Measurements from ENCODE around the gene CTNNA3.

DNA sequence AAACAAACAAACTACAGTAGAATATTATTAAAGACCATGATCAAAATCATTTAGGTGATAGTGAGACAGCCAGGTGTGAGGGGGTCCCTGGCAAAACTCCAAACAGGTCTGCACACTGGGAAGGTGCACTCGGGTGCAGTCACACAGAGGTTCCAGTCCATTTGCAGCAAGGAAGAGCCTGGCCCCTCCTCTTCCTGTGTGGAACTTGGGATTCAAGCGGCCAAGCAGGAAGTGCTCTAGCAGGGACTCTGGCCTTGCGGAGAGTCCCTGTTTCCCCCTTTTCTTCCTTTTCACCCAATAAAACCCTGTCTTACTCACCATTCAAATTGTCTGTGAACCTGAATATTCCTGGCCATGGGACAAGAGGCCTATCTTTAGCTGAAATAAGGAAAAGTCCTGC, 588.3 kb downstream of the CTNNA3 start:
- TF ChIP-seq, protein P1, sequence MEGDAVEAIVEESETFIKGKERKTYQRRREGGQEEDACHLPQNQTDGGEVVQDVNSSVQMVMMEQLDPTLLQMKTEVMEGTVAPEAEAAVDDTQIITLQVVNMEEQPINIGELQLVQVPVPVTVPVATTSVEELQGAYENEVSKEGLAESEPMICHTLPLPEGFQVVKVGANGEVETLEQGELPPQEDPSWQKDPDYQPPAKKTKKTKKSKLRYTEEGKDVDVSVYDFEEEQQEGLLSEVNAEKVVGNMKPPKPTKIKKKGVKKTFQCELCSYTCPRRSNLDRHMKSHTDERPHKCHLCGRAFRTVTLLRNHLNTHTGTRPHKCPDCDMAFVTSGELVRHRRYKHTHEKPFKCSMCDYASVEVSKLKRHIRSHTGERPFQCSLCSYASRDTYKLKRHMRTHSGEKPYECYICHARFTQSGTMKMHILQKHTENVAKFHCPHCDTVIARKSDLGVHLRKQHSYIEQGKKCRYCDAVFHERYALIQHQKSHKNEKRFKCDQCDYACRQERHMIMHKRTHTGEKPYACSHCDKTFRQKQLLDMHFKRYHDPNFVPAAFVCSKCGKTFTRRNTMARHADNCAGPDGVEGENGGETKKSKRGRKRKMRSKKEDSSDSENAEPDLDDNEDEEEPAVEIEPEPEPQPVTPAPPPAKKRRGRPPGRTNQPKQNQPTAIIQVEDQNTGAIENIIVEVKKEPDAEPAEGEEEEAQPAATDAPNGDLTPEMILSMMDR (IDR thresholded peaks at IDR 0.05; ENCODE audit: extremely low read depth in 1 of 2, insufficient read depth in 1 of 2, low read depth in 1 of 2, low read length in 2 of 2) = no peak
- no peak for TF ChIP-seq POLR2A (IDR thresholded peaks at IDR 0.05; ENCODE audit: low read depth, low read length)
- TF ChIP-seq EZH2 (IDR thresholded peaks at IDR 0.05; ENCODE audit: borderline replicate concordance, low read depth, low read length, severe bottlenecking) = no peak
- no peak for TF ChIP-seq POLR2AphosphoS5 (IDR thresholded peaks at IDR 0.05; ENCODE audit: insufficient read depth, low read depth, low read length)
- no peak for TF ChIP-seq FOS (IDR thresholded peaks at IDR 0.05; ENCODE audit: borderline replicate concordance, insufficient read depth, low read length)
- TF ChIP-seq, protein P2, sequence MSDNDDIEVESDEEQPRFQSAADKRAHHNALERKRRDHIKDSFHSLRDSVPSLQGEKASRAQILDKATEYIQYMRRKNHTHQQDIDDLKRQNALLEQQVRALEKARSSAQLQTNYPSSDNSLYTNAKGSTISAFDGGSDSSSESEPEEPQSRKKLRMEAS (IDR thresholded peaks at IDR 0.05; ENCODE audit: insufficient read depth, insufficient read length) = no peak
- no peak for TF ChIP-seq JUN (IDR thresholded peaks at IDR 0.05; ENCODE audit: borderline replicate concordance, insufficient read depth, insufficient read length, low read depth)
- TF ChIP-seq MYC (IDR thresholded peaks at IDR 0.05; ENCODE audit: low read depth, low read length) = no peak
